ENCODE measurements around the gene MYBL2. TPM values are rescaled to one million over a fixed set of nuclear protein-coding genes. Genes with fewer than 3 reads are reported as not detected.
A peak's percentile ranks its signal among the peaks of the same experiment; 100 is the strongest.

The MYBL2 gene
- total RNA-seq, 1 donor from 2014 or later, result 19.0 TPM

GRCh38 chr20:43716757-43717615, 50.1 kb downstream of the MYBL2 start:
- Mint-ChIP-seq H3K27me3 (ENCODE audit: unreplicated experiment) (peaks cover 5% of the 10 kb centered on the region), H3K4me3 (ENCODE audit: unreplicated experiment) (no peak overlapping the region), H3K9me3 (ENCODE audit: unreplicated experiment) (peaks cover 5% of the 10 kb centered on the region), H3K4me1 (ENCODE audit: low read depth, unreplicated experiment) (peaks cover 1% of the 10 kb centered on the region), H3K27ac (ENCODE audit: unreplicated experiment) (no peak overlapping the region), H3K36me3 (ENCODE audit: unreplicated experiment) (no peaks in the 10 kb centered on the region)
- DNase-seq, result no peak
- no peak for TF ChIP-seq CTCF (IDR thresholded peaks at IDR 0.05; ENCODE audit: partially characterized antibody, unreplicated experiment)

- TF ChIP-seq CTCF (IDR thresholded peaks at IDR 0.05; ENCODE audit: partially characterized antibody, unreplicated experiment), result no peak
- no peak overlapping the region for H3K4me3 Mint-ChIP-seq (ENCODE audit: unreplicated experiment)
- no peak overlapping the region for H3K27ac Mint-ChIP-seq (ENCODE audit: unreplicated experiment)
- peaks cover 3% of the 10 kb centered on the region for H3K4me1 Mint-ChIP-seq (ENCODE audit: low read depth, unreplicated experiment)
- peaks cover 5% of the 10 kb centered on the region for H3K9me3 Mint-ChIP-seq (ENCODE audit: unreplicated experiment)
- peaks cover 2% of the 10 kb centered on the region for H3K27me3 Mint-ChIP-seq (ENCODE audit: unreplicated experiment)
- no peak for DNase-seq
- no peaks in the 10 kb centered on the region for H3K36me3 Mint-ChIP-seq (ENCODE audit: unreplicated experiment)
Measured at GRCh38 chr20:43717616-43717995, 50.7 kb downstream of the MYBL2 start.

GRCh38 chr20:43720007-43720406, 53.1 kb downstream of the MYBL2 start:
- Mint-ChIP-seq H3K4me1 (ENCODE audit: low read depth, unreplicated experiment) (peaks cover 3% of the 10 kb centered on the region), H3K27ac (ENCODE audit: unreplicated experiment) (no peak overlapping the region), H3K9me3 (ENCODE audit: unreplicated experiment) (peaks cover 4% of the 10 kb centered on the region), H3K36me3 (ENCODE audit: unreplicated experiment) (no peaks in the 10 kb centered on the region), H3K4me3 (ENCODE audit: unreplicated experiment) (no peak overlapping the region), H3K27me3 (ENCODE audit: unreplicated experiment) (peaks cover 5% of the 10 kb centered on the region)
- no peak for TF ChIP-seq CTCF (IDR thresholded peaks at IDR 0.05; ENCODE audit: partially characterized antibody, unreplicated experiment)
- no peak for DNase-seq

GRCh38 chr20:43721097-43721428, 54.1 kb downstream of the MYBL2 start:
- H3K27me3 Mint-ChIP-seq (ENCODE audit: unreplicated experiment), result peaks cover 5% of the 10 kb centered on the region
- no peak for TF ChIP-seq CTCF (IDR thresholded peaks at IDR 0.05; ENCODE audit: partially characterized antibody, unreplicated experiment)
- no peak for DNase-seq
- no peak overlapping the region for H3K4me3 Mint-ChIP-seq (ENCODE audit: unreplicated experiment)
- H3K9me3 Mint-ChIP-seq (ENCODE audit: unreplicated experiment), result peaks cover 4% of the 10 kb centered on the region
- peaks cover 3% of the 10 kb centered on the region for H3K4me1 Mint-ChIP-seq (ENCODE audit: low read depth, unreplicated experiment)
- H3K36me3 Mint-ChIP-seq (ENCODE audit: unreplicated experiment), result no peaks in the 10 kb centered on the region
- H3K27ac Mint-ChIP-seq (ENCODE audit: unreplicated experiment), result no peak overlapping the region

- H3K27ac Mint-ChIP-seq (ENCODE audit: unreplicated experiment), result no peak overlapping the region
- H3K4me3 Mint-ChIP-seq (ENCODE audit: unreplicated experiment), result no peak overlapping the region
- no peaks in the 10 kb centered on the region for H3K36me3 Mint-ChIP-seq (ENCODE audit: unreplicated experiment)
- no peak for TF ChIP-seq CTCF (IDR thresholded peaks at IDR 0.05; ENCODE audit: partially characterized antibody, unreplicated experiment)
- DNase-seq, result peak; percentile 41
- peaks cover 3% of the 10 kb centered on the region for H3K4me1 Mint-ChIP-seq (ENCODE audit: low read depth, unreplicated experiment)
- H3K27me3 Mint-ChIP-seq (ENCODE audit: unreplicated experiment), result peaks cover 5% of the 10 kb centered on the region
- H3K9me3 Mint-ChIP-seq (ENCODE audit: unreplicated experiment), result peaks cover 3% of the 10 kb centered on the region
Measured at GRCh38 chr20:43721429-43722152, 54.7 kb downstream of the MYBL2 start.
